ENCODE measurements around the gene GULP1. TPM values are rescaled to one million over a fixed set of nuclear protein-coding genes. Genes with fewer than 3 reads are reported as not detected.

The GULP1 gene
- total and polyA plus RNA-seq, 10 of the 15 experiments (the other 5 are each of a cell fraction or from before 2014, with no cell fraction given): 0.02 to 1.3 (median 0.15) TPM; not detected in 5

- TF ChIP-seq, protein P1, sequence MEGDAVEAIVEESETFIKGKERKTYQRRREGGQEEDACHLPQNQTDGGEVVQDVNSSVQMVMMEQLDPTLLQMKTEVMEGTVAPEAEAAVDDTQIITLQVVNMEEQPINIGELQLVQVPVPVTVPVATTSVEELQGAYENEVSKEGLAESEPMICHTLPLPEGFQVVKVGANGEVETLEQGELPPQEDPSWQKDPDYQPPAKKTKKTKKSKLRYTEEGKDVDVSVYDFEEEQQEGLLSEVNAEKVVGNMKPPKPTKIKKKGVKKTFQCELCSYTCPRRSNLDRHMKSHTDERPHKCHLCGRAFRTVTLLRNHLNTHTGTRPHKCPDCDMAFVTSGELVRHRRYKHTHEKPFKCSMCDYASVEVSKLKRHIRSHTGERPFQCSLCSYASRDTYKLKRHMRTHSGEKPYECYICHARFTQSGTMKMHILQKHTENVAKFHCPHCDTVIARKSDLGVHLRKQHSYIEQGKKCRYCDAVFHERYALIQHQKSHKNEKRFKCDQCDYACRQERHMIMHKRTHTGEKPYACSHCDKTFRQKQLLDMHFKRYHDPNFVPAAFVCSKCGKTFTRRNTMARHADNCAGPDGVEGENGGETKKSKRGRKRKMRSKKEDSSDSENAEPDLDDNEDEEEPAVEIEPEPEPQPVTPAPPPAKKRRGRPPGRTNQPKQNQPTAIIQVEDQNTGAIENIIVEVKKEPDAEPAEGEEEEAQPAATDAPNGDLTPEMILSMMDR (IDR thresholded peaks at IDR 0.05 in 2 of 3, conservative IDR thresholded peaks at IDR 0.05 in 1 of 3; ENCODE audit: control insufficient read depth in 2 of 3, extremely low read depth in 1 of 3, insufficient read depth in 1 of 3, low read depth in 3 of 3, low read length in 3 of 3): no peak
- TF ChIP-seq, protein P2, sequence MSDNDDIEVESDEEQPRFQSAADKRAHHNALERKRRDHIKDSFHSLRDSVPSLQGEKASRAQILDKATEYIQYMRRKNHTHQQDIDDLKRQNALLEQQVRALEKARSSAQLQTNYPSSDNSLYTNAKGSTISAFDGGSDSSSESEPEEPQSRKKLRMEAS (IDR thresholded peaks at IDR 0.05; ENCODE audit: low read depth, low read length): no peak
- TF ChIP-seq CREB1 (IDR thresholded peaks at IDR 0.05; ENCODE audit: low read depth): no peak
- TF ChIP-seq POU2F2 (IDR thresholded peaks at IDR 0.05; ENCODE audit: borderline replicate concordance, low read depth, low read length): no peak
- TF ChIP-seq BMI1 (IDR thresholded peaks at IDR 0.05; ENCODE audit: borderline replicate concordance): no peak
These were observed 230.8 kb downstream of the GULP1 start (continued) for GRCh38 chr2:188522517-188522916.

DNA sequence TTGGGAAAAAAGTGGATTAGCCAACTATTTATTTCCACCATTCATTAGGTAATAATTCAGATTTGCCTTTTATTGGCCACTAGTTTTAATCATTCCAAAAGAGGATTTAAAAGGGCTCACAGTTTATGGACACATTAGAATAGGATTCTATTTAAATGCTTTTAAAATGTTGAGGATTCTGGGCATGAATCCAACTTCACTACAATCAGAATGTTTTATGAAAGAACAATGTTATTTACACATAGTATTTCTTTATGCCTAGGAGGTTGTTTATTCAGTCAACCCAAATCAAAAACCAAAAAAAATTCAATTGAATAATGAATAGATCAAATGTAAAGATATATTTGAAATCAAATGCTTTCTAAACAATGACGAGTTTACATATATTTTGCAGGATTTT lies 232.2 kb downstream of the GULP1 start:
- Histone ChIP-seq H3K27me3 (replicated peaks in 1 of 2; ENCODE audit: control insufficient read depth in 2 of 2, insufficient read depth in 2 of 2, low read length in 1 of 2) (no peaks in the 10 kb centered on the region), H3K4me3 (no peak overlapping the region), H4K20me1 (ENCODE audit: control insufficient read depth, insufficient read depth) (no peaks in the 10 kb centered on the region), H3K9ac (ENCODE audit: control insufficient read depth, insufficient read depth, low read length) (no peak overlapping the region), H3K36me3 (ENCODE audit: control insufficient read depth in 2 of 2, insufficient read depth in 2 of 2, low read length in 1 of 2) (no peaks in the 10 kb centered on the region), H2AFZ (ENCODE audit: control insufficient read depth, low read depth, low read length) (no peak overlapping the region), H3K27ac (ENCODE audit: control insufficient read depth, insufficient read depth) (no peak overlapping the region), H3K4me2 (ENCODE audit: control insufficient read depth, insufficient read depth) (no peak overlapping the region), H3K4me1 (ENCODE audit: control insufficient read depth, insufficient read depth, low read length) (no peaks in the 10 kb centered on the region), H3K79me2 (ENCODE audit: control insufficient read depth, insufficient read depth, low read length) (no peaks in the 10 kb centered on the region), H3K9me3 (replicated peaks; ENCODE audit: control insufficient read depth, insufficient read depth, low read length) (no peaks in the 10 kb centered on the region; the same call in 2 of the 3 replicates)
- WGBS (ENCODE audit: insufficient coverage, insufficient replicate concordance, low lambda C conversion rate, missing lambda C conversion rate): 84% methylated on average over 1 of the region's 1 CpG
- FAIRE-seq (no peak), ATAC-seq (no peak), DNase-seq (ENCODE audit: low read depth, low spot score) (no peak)
- ChIA-PET RAD21 (ENCODE audit: unreplicated experiment) (interaction anchor here (0.5 to 7.8 kb wide), 10 partner anchors 9 to 916 kb away, joined by 3 to 88 read pairs (median 6); no protein-coding TSS in a partner anchor), SMC1A (ENCODE audit: uncharacterized antibody, unreplicated experiment) (interaction anchor here (1.2 to 9.6 kb wide), 8 partner anchors 9 to 891 kb away, joined by 3 to 172 read pairs (median 9); no protein-coding TSS in a partner anchor), POLR2A (no interaction called here), CTCF (interaction anchor here (0.6 to 6.9 kb wide), 12 partner anchors 9 to 888 kb away, joined by 3 to 75 read pairs (median 8); no protein-coding TSS in a partner anchor)
- in situ Hi-C loops (cut with MboI): loop anchor here (5.0 kb wide), 1 partner anchor 888 kb away; no protein-coding TSS in a partner anchor
- no TSS peak for BruUV-seq (replicated peaks)
- intact Hi-C loops (cut with micrococcal nuclease; ENCODE audit: unreplicated experiment): loop anchor here (2.0 kb wide), 1 partner anchor 455 kb away; no protein-coding TSS in a partner anchor
- TF ChIP-seq HDAC6 (IDR thresholded peaks at IDR 0.05; ENCODE audit: unreplicated experiment) (no peak), JUND (IDR thresholded peaks at IDR 0.05; ENCODE audit: low read depth, low read length) (no peak), SREBF1 (IDR thresholded peaks at IDR 0.05; ENCODE audit: low read length) (no peak), IRF4 (IDR thresholded peaks at IDR 0.05; ENCODE audit: low read depth, low read length) (no peak), WRNIP1 (IDR thresholded peaks at IDR 0.05; ENCODE audit: borderline replicate concordance, low read depth, low read length) (no peak), ZNF687 (IDR thresholded peaks at IDR 0.05) (no peak), NR2C1 (IDR thresholded peaks at IDR 0.05) (no peak), MEF2A (IDR thresholded peaks at IDR 0.05; ENCODE audit: insufficient read depth, low read depth, low read length) (no peak), PAX8 (IDR thresholded peaks at IDR 0.05) (no peak)
